OCI-LY7 (cell line): ENCODE data around the gene BRD7. TPM values are rescaled to one million over a fixed set of nuclear protein-coding genes. Genes with fewer than 3 reads are reported as not detected.

ENCODE experiments used
- BruUV-seq: library from RNA; stranded (reverse); fragments of 400-500 nt; replicated peaks from 2 replicates; lab custom pipeline; 2021; lab: Mats Ljungman, UMichigan
- CTCF ChIA-PET: fragments of 300-600 bp; sonication (Branson Sonifier 250); formaldehyde crosslinking; loops from one replicate; lab custom pipeline; 2022; ENCODE audit warnings: antibody characterized with exemption; ENCODE audit not compliant: unreplicated experiment; lab: Charles Lee
- POLR2A ChIA-PET: fragments of 300-600 bp; sonication (Branson Sonifier 250); formaldehyde crosslinking; loops from one replicate; lab custom pipeline; 2022; ENCODE audit warnings: antibody characterized with exemption; lab: Charles Lee
- DNase-seq: peaks from one replicate; pipeline ENCODE4 v3.0.0-alpha.2; 2015; ENCODE audit warnings: low spot score
- H2AFZ ChIP-seq: fragments of 200-600 bp; sonication (generic), shearing (Covaris generic); 2 replicates; pipeline ENCODE4 v1.6.1; 2014; ENCODE audit warnings: mild to moderate bottlenecking, antibody characterized with exemption, low read length, moderate library complexity
- H3K27ac ChIP-seq: fragments of 200-600 bp; sonication (generic); 2 replicates; pipeline ENCODE4 v1.5.1; 2014; ENCODE audit warnings: mixed run types, low read depth, mild to moderate bottlenecking, moderate library complexity, low read length, inconsistent platforms; ENCODE audit not compliant: poor library complexity, severe bottlenecking
- H3K36me3 ChIP-seq: fragments of 200-600 bp; sonication (generic); 2 replicates; pipeline ENCODE4 v1.6.1; 2014; ENCODE audit warnings: mild to moderate bottlenecking, antibody characterized with exemption, low read length, moderate library complexity, mixed read lengths; ENCODE audit not compliant: insufficient read depth
- H3K4me1 ChIP-seq: fragments of 200-600 bp; sonication (generic); 2 replicates; pipeline ENCODE4 v1.5.1; 2014; ENCODE audit warnings: mild to moderate bottlenecking, low read length; ENCODE audit not compliant: insufficient read depth, poor library complexity, severe bottlenecking
- H3K4me2 ChIP-seq: fragments of 200-600 bp; sonication (generic); 2 replicates; pipeline ENCODE4 v1.6.1; 2014; ENCODE audit warnings: mild to moderate bottlenecking, low read length
- H3K4me3 ChIP-seq: fragments of 200-600 bp; sonication (generic); 2 replicates; pipeline ENCODE4 v1.5.1; 2014; ENCODE audit warnings: mild to moderate bottlenecking, low read depth, low read length; ENCODE audit not compliant: poor library complexity, severe bottlenecking
- H3K79me2 ChIP-seq: fragments of 200-600 bp; sonication (generic); 2 replicates; pipeline ENCODE4 v1.6.1; 2016; ENCODE audit warnings: low read depth, mild to moderate bottlenecking, low read length, moderate library complexity, mixed read lengths; ENCODE audit not compliant: insufficient read depth
- H3K9me2 ChIP-seq: fragments of 200-600 bp; sonication (generic); 2 replicates; pipeline ENCODE4 v1.6.1; 2016; ENCODE audit warnings: mild to moderate bottlenecking, low read length, mixed read lengths; ENCODE audit not compliant: insufficient read depth
- H3K9me3 ChIP-seq: fragments of 200-600 bp; sonication (generic); 2 replicates; pipeline ENCODE4 v1.6.1; 2014; ENCODE audit warnings: mild to moderate bottlenecking, mixed run types, low read length, mixed read lengths
- H4K20me1 ChIP-seq: fragments of 200-600 bp; sonication (generic); 2 replicates; pipeline ENCODE4 v1.6.1; 2014; ENCODE audit warnings: mild to moderate bottlenecking, antibody characterized with exemption, low read length, moderate library complexity, mixed read lengths; ENCODE audit not compliant: insufficient read depth
- CTCF ChIP-seq: fragments of 200-600 bp; sonication (generic); conservative IDR thresholded peaks from 2 replicates; pipeline ENCODE4 v1.5.1; 2014; ENCODE audit warnings: mild to moderate bottlenecking, antibody characterized with exemption, low read length, moderate library complexity, mixed read lengths
- EZH2phosphoT487 ChIP-seq: fragments of 200-600 bp; sonication (generic); IDR thresholded peaks from 2 replicates; pipeline ENCODE4 v1.6.1; 2018; ENCODE audit warnings: low read depth, borderline replicate concordance, mild to moderate bottlenecking, mixed run types, antibody characterized with exemption, low read length, moderate library complexity, mixed read lengths
- intact Hi-C: fragments of 100-400 bp; cut with micrococcal nuclease; formaldehyde crosslinking; loops from one replicate; pipeline ENCODE4 v1.10.0; 2022; ENCODE audit not compliant: unreplicated experiment
- total RNA-seq, 2 experiments: library from RNA; depleted of rRNA in 1 of 2; stranded (reverse); fragments of >200 nt in 1 of 2; shearing (Covaris generic) in 1 of 2; gene quantifications; 2 replicates each; pipeline ENCODE4 v1.2.3, GENCODE V29; 2014 to 2022

BRD7 gene
- total RNA-seq, 2 experiments from 2014 or later = 78.5 to 105 TPM

- H3K36me3 ChIP-seq = peaks cover 79% of the 10 kb centered on the region
- H3K79me2 ChIP-seq = no peaks in the 10 kb centered on the region
- POLR2A ChIA-PET = no interaction called here
- intact Hi-C loops = no loop called here
- no peak overlapping the region for H3K4me3 ChIP-seq
- no peaks in the 10 kb centered on the region for H3K9me2 ChIP-seq
- no peaks in the 10 kb centered on the region for H3K4me1 ChIP-seq
- TF ChIP-seq CTCF (no peak), EZH2phosphoT487 (no peak)
- CTCF ChIA-PET = no interaction called here
- H4K20me1 ChIP-seq = no peaks in the 10 kb centered on the region
- no peak overlapping the region for H3K27ac ChIP-seq
- H2AFZ ChIP-seq = no peak overlapping the region
- H3K9me3 ChIP-seq = no peaks in the 10 kb centered on the region
- BruUV-seq = no TSS peak
- no peak for DNase-seq
- no peak overlapping the region for H3K4me2 ChIP-seq
Observed at GRCh38 chr16:50291719-50292565, 76.8 kb downstream of the BRD7 start.

- intact Hi-C loops = no loop called here
- H3K9me3 ChIP-seq = no peaks in the 10 kb centered on the region
- no peak overlapping the region for H3K27ac ChIP-seq
- H2AFZ ChIP-seq = no peak overlapping the region
- CTCF ChIA-PET = no interaction called here
- H3K4me2 ChIP-seq = no peak overlapping the region
- DNase-seq = no peak
- no peaks in the 10 kb centered on the region for H3K9me2 ChIP-seq
- H4K20me1 ChIP-seq = no peaks in the 10 kb centered on the region
- H3K36me3 ChIP-seq = peaks cover 83% of the 10 kb centered on the region
- no peaks in the 10 kb centered on the region for H3K4me1 ChIP-seq
- no TSS peak for BruUV-seq
- TF ChIP-seq EZH2phosphoT487 (no peak), CTCF (no peak)
- POLR2A ChIA-PET = no interaction called here
- peaks cover 3% of the 10 kb centered on the region for H3K79me2 ChIP-seq
- H3K4me3 ChIP-seq = no peak overlapping the region
Observed at GRCh38 chr16:50290856-50291255, 77.9 kb downstream of the BRD7 start.
